GM18499 (cell line): ENCODE measurements around the gene LGALS4.
"Not testable (repeated sequence)": the region's sequence is repeated elsewhere in the genome, so short reads cannot be mapped to it uniquely, and the experiment has no call there.

ENCODE experiments used
- ATAC-seq: cut with Tn5 transposase; IDR thresholded peaks from one replicate; pipeline ENCODE4 v1.9.1; 2021; ENCODE audit warnings: moderate number of reproducible peaks; ENCODE audit not compliant: insufficient read depth, unreplicated experiment

The LGALS4 gene

DNA sequence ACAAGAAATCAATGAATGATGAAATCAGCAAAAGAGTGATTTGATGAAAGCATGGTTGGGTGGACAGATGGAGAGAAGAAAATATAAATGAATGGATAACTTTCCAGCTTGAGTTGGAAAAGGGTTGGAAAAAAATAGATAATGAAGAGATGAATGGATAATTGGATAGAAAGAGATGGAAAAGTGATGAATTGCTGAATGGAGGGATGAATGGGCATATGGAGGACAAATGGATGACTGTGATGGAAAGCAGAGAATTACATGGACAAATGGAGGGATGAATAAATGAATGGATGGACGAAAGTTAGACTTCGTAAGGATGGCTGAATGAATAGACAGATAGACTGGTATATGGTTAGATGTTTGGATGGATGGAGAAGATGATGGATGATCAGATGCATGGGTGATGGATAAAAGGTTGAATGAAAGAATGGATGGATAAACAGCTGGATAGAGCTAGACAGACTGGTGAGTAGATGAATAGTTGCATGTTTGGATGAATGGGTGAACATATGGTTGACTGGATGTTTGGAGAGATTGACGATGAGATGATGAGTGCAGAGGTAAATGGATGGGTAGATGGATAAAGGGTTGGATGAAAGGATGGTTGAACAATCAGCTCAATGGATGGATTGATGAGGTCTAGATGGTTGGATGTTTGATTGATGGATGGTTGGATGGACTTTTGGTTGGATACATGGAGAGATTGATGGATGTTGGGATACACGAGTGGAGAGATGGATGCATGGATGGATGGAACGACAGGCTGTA lies 12.0 kb downstream of the LGALS4 start:
- ATAC-seq = no peak

DNA sequence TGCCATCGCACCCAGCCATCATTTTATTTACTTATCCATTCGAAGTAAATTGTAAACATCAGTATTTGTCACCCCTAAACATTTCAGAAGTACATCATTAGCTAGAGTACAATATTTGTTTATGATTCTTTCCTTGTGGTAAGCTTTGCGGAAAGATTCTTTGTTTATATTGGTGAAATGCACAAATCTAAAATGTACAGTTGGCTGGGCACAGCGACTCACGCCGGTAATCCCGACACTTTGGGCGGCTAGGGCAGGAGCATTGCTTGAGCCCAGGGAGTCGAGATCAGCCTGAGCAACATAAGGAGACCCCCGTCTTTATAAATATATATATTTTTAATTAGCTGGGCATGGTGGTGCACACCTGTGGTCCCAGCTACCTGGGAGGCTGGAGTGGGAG lies 13.6 kb downstream of the LGALS4 start:
- no peak for ATAC-seq

DNA sequence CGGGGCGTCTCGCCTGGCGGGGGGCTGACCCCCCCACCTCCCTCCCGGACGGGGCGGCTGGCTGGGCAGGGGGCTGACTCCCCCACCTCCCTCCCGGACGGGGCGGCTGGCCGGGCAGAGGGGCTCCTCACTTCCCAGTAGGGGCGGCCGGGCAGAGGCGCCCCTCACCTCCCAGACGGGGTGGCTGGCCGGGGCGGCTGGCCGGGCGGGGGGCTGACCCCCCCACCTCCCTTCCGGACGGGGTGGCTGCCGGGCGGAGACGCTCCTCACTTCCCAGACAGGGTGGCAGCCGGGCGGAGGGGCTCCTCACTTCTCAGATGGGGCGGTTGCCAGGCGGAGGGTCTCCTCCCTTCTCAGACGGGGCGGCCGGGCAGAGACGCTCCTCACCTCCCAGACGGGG lies 15.0 kb downstream of the LGALS4 start:
- ATAC-seq = not testable (repeated sequence)

DNA sequence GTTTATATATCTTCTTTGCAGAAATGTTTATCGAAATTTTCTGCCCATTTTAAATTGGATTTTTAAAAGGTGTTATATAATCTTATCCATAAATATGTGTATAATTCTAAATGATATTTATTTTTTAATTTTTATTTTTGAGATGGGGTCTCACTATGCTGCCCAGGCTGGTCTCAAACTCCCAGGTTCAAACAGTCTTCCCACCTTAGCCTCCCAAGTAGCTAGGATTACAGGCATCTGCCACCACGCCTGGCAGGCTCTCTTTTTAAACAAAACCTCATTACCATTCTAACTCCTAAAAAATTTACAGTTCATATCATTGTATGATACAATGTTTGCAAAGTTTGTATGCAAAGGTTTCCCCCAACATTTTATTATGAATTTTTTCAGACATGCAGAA lies 16.6 kb downstream of the LGALS4 start:
- no peak for ATAC-seq

DNA sequence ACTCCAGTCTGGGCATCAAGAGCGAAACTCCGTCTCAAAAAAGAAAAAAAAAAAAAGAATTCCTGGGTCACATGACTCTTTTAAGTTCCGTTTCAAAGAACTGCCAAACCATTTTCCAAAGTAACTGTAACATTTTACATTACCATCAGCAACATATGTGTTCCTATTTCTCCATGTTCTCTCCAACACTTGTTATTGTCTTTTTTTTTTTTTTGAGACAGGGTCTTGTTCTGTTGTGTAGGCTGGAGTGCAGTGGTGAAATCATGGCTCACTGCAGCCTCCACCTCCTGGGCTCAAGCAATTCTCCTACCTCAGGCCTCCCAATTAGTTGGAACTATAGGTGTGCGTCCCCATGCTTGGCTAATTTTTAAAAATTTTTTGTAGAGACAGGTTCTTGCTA lies 17.2 kb downstream of the LGALS4 start:
- ATAC-seq = no peak

DNA sequence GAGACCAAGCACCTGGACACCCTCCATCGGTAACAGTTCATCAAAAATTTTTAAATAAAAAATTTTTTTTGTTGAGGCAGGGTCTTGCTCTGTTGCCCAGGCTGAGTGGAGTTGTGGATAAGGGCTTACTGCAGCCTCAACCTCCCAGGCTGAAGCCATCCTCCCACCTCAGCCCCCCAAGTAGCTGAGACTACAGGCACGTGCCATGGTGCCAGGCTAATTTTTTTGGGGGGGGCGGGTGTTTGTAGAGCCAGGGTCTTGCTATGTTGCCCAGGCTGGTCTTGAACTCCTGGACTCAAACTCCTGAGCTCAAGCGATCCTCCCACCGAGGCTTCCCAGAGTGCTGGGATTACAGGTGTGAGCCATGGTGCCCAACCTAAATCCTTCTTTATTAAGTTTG lies 19.1 kb downstream of the LGALS4 start:
- ATAC-seq = no peak

DNA sequence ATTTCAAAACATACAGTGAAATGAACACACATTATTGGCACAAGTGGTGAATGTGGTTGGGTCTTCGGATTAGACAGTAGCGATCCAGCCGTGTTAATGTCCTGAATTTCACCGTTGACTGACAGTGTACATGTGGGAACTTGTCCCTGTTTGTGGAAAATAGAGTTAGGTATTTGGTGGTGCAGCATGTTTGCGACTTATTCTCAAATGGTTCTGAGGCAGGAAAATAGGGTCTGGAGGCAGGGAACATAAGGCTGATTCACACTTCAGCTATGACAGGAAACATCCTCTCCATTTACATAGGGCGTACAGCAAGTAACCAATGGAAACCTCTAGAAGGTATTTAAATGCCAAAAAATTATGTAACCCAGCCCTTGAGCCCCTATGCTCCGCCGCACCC lies 19.6 kb downstream of the LGALS4 start:
- no peak for ATAC-seq

DNA sequence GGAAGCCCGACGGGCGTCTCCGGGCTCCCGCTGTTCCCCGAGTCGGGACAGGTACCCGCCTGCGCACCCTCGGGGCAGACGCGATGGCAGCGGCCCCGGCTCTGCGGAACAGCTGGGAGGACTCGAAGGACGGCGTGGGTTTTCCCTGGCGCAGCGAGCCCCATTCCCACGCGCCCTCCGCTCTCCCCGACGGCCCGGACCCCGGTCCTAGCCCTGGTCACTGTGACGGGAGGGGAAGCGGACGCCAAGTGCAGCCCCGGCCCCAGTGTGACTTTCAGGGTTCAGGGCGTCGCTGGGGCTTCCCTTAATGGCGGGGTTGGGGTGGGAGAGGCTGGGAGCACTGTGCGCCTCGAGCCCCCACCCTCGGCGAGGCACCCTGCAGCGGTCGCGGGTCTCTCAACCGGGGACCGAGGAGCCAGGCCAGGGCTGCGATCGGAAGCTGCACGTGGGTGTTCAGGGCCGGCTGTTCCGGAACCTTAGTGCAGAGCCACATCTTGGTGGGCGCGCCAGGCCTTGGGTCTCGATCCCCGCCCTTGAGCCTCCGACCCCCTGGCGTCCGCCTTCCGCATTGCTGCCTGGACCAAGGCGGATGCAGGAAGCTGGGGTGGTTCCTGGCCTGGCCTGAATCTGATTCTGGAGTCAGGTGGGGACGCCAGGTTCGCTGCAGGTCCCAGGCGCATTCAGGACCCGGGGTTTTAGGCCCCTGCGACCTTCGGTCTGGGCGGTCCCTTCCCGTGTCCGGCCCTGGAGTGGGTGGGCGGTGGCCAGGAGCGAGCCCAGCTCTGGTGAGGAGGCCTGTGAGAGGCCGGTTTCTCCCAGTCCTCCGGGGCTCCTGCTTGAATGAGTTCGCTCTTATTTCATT lies 20.3 kb downstream of the LGALS4 start:
- ATAC-seq = no peak

DNA sequence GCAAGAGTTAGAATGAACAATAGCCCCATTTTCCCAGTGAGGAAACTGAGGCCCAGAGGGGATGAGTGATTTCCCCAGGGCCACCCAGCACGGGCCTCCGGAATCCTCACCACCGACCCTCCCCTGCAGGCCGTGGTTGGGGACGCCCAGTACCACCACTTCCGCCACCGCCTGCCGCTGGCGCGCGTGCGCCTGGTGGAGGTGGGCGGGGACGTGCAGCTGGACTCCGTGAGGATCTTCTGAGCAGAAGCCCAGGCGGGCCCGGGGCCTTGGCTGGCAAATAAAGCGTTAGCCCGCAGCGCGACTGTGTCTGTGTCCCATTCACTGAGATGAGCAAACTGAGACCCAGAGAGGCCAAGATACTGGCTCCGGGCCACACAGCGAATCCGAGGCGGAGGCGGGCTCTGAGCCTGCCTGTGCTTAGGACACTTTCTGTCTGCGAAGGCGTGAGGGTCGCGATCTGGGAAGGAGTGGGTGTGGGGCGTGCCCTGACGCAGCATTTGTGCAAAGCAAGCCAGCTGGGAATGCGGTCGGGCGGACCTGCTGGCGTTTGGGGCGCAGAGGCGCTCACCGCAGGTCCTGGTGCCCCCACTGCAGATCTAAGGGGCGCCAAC lies 21.2 kb downstream of the LGALS4 start:
- not testable (repeated sequence) for ATAC-seq

DNA sequence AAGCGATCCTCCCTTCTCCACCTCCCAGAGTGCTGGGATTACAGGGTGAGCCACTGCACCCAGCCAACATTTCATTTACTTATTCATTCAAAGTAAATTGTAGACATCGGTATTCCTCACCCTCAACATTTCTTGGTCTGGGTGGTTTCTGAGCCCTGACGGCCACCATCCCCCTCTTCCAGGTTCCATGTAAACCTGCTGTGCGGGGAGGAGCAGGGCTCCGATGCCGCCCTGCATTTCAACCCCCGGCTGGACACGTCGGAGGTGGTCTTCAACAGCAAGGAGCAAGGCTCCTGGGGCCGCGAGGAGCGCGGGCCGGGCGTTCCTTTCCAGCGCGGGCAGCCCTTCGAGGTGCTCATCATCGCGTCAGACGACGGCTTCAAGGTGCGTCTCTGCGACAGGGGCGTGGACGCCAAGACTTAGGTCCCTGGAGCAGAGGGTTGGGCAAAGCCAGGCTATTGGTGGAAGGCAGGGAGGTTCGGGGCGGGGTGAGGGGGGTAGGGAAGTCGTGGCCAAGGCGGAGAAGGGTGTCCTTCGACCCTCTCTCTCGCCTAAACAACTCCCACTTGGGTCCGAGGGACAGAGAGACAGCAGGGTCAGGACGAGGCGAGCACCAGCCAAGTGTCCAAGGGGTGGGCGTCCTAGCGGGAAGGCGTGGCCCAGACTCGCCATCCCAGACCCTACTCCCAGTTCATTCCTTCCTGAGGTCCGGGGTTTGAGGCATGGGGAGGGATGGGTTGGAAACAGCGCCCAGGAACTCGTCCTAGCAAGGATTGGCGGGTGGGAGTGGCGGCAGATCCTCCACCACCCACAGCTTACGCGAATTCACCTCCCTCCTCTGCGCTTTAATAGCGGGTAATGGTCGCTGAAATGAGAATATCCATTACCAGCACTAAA lies 22.0 kb downstream of the LGALS4 start:
- not testable (repeated sequence) for ATAC-seq

DNA sequence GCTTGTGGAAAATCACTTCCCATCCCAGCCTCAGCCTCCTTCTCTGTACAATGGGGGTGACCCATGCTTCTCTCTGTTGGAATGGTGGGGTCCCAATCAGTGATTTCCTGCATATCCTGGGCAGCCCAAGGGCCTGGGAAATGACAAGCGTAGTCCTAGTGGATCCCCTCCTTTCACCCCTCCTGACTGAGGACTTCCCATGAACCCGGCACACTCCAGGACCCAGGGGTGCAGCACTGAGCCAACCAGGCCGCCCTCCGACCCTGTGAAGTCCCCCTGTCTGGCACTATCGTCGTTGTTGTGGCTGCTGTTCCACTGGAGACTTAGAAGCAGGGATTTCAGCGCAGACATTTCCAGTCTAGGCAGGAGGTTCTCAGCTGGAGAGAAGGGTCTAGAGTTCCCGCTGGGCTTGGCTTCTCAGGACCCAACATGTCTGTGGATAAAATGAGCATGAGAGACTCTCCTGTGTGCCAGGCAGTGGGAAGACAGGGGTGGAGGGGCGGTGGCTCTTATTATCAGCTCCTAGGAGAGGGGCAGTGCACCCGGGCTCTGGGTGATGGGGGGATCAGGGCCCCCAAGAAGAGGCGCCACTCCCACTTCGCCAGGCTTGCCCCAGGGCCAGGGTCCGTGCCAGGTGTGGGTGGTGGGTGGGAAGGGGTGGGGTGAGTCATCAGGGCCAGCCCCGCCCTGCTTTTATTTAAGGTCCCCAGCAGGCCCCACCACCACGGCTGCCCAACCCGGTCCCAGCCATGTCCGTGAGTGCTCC lies 24.1 kb downstream of the LGALS4 start, which contains the start of gene LGALS7B:
LGALS7B (plus strand) TSS at position 723 of the 766 bp plus-strand sequence; CDS start at position 750, 27 bp downstream.
- ATAC-seq = no peak

DNA sequence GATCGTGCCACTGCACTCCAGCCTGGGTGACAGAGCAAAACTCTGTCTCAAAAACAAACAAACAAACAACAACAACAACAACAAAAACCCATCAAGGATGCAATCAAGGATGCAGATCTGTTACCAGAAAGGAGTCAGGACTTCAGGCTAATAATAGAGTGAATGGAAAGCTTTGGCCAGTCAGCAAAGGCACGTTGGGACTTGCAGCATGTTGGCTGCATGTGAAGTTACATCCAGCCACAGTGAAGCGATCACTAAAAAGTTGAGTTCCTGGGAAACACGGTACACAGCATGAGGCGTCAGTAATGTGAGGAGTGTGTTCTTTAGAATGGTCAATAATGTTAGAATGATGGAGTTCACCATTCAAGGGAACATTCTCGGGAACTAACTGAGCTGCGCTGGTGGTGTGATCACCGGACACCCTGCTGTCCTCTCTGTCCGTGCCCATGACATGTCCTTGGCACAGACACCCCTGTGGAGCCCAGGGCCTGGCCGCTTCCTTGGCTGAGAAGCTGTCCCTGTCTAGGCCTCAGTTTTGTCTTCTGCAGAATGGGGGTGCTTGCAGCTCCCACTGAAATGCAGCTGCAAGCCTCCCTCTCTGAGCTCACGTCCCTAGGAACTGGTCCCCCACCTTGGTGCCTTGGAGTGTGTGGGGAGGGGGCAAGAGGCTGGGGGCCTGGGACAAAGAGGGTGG lies 26.0 kb downstream of the LGALS4 start:
- no peak for ATAC-seq

DNA sequence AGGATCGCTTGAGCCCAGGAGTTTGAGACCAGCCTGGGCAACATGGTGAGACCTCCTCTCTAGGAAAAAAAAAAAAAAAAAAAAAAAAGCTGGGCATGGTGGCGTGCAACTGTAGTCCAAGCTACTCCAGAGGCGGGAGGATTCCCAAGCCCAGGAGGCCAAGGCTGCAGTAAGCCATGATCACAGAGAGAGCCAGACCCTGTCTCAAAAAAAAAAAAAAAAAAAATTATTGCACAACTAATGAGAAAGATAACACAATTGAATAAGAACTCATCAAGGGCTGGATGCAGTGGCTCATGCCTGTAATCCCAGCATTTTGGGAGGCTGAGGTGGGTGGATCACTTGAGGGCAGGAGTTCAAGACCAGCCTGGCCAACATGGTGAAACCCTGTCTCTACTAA lies 26.7 kb downstream of the LGALS4 start:
- not testable (repeated sequence) for ATAC-seq

DNA sequence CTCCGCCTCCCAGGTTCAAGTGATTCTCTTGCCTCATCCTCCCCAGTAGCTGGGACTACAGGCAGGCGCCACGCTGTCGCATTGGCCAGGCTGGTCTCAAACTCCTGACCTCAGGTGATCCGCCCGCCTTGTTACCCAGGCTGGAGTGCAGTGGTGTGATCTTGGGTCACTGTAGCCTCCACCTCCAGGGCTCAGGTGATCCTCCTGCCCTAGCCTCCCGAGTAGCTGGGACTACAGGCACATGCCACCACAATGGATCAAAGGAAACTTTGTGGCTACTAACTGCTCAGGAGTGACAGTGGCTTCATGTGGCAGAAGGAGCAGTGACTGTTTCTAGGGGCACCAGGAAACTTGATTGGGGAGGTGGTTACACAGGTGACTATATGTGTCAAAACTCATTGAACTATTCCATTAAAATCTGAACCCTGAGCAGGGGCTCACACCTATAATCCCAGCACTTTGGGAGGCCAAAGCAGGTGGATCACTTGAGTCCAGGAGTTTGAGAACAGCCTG lies 27.5 kb downstream of the LGALS4 start:
- no peak for ATAC-seq

DNA sequence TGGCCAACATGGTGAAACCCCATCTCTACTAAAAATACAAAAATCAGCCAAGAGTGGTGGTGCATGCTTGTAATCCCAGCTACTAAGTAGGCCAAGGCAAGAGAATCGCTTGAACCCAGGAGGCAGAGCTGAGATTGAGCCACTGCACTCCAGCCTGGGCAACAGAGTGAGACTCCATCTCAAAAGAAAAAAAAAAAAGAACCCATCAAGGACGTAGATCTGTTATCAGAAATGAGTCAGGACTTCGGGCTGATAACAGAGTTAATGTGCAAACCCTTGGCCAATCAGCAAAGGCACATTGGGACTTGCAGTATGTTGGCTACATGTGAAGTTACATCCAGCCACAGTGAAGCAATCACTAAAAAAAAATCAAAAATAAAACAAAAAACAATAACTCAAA lies 28.5 kb downstream of the LGALS4 start:
- no peak for ATAC-seq

DNA sequence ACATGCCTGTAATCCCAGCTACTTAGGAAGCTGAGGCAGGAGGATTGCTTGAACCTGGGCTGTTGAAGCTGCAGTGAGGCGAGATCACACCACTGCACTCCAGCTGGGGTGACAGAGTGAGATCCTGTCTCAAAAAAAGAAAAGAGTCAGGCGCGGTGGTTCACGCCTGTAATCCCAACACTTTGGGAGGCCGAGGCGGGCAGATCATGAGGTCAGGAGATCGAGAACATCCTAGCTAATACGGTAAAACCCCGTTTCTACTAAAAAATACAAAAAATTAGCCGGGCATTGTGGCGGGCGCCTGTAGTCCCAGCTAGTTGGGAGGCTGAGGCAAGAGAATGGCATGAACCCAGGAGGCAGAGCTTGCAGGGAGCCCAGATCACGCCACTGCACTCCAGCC lies 30.5 kb downstream of the LGALS4 start:
- ATAC-seq = not testable (repeated sequence)

DNA sequence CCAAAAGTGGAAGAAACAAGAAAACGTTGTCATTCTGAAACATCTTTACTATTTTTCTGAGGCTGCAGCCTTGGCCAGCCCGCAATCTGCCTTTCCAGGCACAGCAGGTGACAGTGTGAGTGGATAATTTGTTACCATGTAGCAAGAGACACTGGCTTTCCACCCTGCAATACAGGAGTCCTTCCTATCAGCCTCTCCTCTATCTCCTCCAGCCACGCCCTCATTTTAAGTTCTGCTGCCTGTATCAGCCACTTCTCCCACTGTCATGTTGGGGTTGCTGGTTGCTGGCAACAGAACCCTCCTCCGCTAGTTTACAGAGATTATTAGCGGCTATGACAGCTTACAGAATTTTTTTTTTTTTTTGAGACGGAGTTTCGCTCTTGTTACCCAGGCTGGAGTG lies 31.7 kb downstream of the LGALS4 start:
- ATAC-seq = no peak

DNA sequence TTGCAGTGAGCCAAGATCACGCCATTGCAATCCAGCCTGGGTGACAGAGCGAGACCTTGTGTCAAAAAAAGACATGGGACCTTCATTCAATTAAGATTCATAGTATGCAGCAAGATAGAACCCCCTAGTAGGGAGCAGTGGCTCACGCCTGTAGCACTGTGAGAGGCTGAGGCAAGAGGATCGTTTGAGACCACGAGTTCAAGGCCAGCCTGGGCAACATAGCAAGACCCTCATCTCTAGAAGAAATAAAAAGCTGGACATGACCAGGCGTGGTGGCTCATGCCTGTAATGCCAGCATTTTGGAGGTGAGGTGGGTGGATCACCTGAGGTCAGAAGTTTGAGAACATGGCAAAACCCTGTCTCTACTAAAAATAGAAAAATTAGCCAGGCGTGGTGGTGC lies 32.3 kb downstream of the LGALS4 start:
- ATAC-seq = no peak

DNA sequence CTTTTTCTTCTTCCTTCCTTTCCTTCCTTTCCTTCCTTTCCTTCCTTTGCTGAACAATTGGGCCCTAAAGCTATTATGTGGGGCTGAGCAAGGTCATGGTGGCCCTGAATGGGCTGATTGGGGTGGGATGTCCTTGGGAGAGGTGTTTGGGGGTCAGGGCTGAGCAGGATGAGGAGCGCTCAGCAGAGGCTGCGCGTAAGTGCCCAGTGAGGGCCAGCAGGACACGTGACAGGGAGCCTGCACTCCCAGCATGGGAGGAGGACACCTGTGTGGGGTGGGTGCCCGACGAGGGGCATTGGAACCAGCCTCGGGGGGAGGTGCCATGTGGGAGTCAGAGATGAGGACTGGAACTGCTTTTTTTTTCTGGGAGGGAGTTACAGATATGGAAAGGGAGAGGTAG lies 34.0 kb downstream of the LGALS4 start:
- no peak for ATAC-seq
